ENCODE measurements around the gene MBD4. TPM values are rescaled to one million over a fixed set of nuclear protein-coding genes. Genes with fewer than 3 reads are reported as not detected.

The MBD4 gene
- total and polyA plus RNA-seq, 2 of the 4 experiments (the other 2 are of a cell fraction): 13.8 to 15.0 TPM

DNA sequence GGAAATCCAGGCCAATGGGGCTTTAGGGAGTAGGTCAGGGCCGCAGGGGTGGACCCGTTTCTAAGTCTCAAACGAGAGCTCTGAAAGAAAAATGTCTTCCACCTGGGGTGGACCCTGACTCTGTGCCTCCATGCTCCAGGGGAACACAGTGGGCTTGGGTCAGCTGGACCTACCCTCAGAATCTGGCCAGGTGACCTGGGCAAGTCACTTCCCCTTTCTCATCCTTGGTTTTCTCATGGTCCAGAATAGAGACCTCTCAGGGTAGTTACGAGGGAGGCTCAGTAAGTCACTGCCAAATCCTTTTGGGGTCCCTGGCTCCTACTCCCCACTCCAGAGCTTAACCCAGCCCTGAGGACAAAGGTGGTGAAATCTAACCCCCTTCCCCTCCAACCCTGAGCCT is 37.1 kb downstream of the MBD4 start:
- no peak overlapping the region for H3K27ac ChIP-seq (ENCODE audit: insufficient read depth, low read length)
- in situ Hi-C loops (cut with MboI; ENCODE audit: low sequenced_read_pairs): no loop called here
- no TSS peak for BruUV-seq (replicated peaks)
- no peak overlapping the region for H2BK5ac ChIP-seq (ENCODE audit: low read depth, low read length, poor library complexity, severe bottlenecking)
- no peak overlapping the region for H3K4ac ChIP-seq (ENCODE audit: low read depth, low read length)
- ChIA-PET POLR2A (ENCODE audit: unreplicated experiment) (no interaction called here), CTCF (no interaction called here)
- peaks cover 7% of the 10 kb centered on the region; the same call in 1 of the 2 replicates for H4K20me1 ChIP-seq (ENCODE audit: insufficient read depth, low read length)
- dilution Hi-C loops (cut with HindIII; ENCODE audit: low sequenced_read_pairs, unreplicated experiment): no loop called here
- H3K79me1 ChIP-seq (ENCODE audit: low read depth in 1 of 2, low read length in 2 of 2): peaks cover under 1 to 15% of the 10 kb centered on the region in 2 experiments; a peak in 3 of 4 replicates
- H3K9me1 ChIP-seq (ENCODE audit: insufficient read depth, low read length): peaks cover under 1% of the 10 kb centered on the region; the same call in 1 of the 2 replicates
- no peak overlapping the region for H4K91ac ChIP-seq (ENCODE audit: insufficient read depth, low read depth, low read length)
- no peaks in the 10 kb centered on the region for H3K9me3 ChIP-seq (ENCODE audit: control insufficient read depth, insufficient read depth, low read length)
- no peak overlapping the region for H2BK120ac ChIP-seq (ENCODE audit: low read depth, low read length)
- no peak overlapping the region for H2BK15ac ChIP-seq (ENCODE audit: low read depth, low read length)
- H3K14ac ChIP-seq (replicated peaks; ENCODE audit: low read depth, low read length): no peak overlapping the region
- H3K18ac ChIP-seq (ENCODE audit: low read depth, low read length): no peak overlapping the region
- H3K56ac ChIP-seq (ENCODE audit: extremely low read depth, insufficient read depth, low read length): no peak overlapping the region
- no peak for ATAC-seq (ENCODE audit: low read depth)
- H3K23ac ChIP-seq (ENCODE audit: low read depth, low read length): no peak overlapping the region
- H4K5ac ChIP-seq (ENCODE audit: low read depth, low read length): no peak overlapping the region
- no peak overlapping the region for H2AFZ ChIP-seq (replicated peaks; ENCODE audit: low read length, poor library complexity)
- H2BK20ac ChIP-seq (ENCODE audit: low read depth, low read length): no peak overlapping the region
- H3K9ac ChIP-seq (ENCODE audit: low read depth, low read length): no peak overlapping the region
- H3K4me3 ChIP-seq (ENCODE audit: insufficient read depth, low read depth, low read length): no peak overlapping the region
- H4K8ac ChIP-seq (ENCODE audit: low read depth in 2 of 2, low read length in 2 of 2): no peak overlapping the region
- intact Hi-C loops (cut with micrococcal nuclease): no loop called here
- TF ChIP-seq RCOR1 (IDR thresholded peaks at IDR 0.05; ENCODE audit: insufficient replicate concordance, low read length) (no peak), RFX5 (IDR thresholded peaks at IDR 0.05; ENCODE audit: low read depth, low read length) (no peak), BHLHE40 (IDR thresholded peaks at IDR 0.05; ENCODE audit: low read depth, low read length) (no peak)
- DNase-seq: no peak
- H2AK9ac ChIP-seq (replicated peaks; ENCODE audit: low read depth, low read length, poor library complexity): no peak overlapping the region
- H3K27me3 ChIP-seq (ENCODE audit: control insufficient read depth, insufficient read depth, low read length): no peaks in the 10 kb centered on the region
- peaks cover 1% of the 10 kb centered on the region; the same call in 1 of the 2 replicates for H3K4me1 ChIP-seq (ENCODE audit: control insufficient read depth, insufficient read depth, low read length)
- H3K4me2 ChIP-seq (ENCODE audit: low read depth, low read length): no peak overlapping the region
- H3K36me3 ChIP-seq (ENCODE audit: control insufficient read depth, insufficient read depth, low read length): no peaks in the 10 kb centered on the region
- H2AK5ac ChIP-seq (ENCODE audit: low read depth, low read length): no peak overlapping the region
- 60% methylated on average over 1 of the region's 4 CpGs; no CpG with 5 or more reads in 1 of the 2 experiments for WGBS, 2 experiments (ENCODE audit: extremely low coverage in 2 of 2, insufficient read length in 1 of 2)

Measured in IMR-90 (cell line).